Astrocyte (in vitro differentiated cells and primary cell): ENCODE measurements around the gene STRN. TPM values are rescaled to one million over a fixed set of nuclear protein-coding genes. Genes with fewer than 3 reads are reported as not detected.

Source experiments
- DNase-seq: peaks from one replicate; pipeline ENCODE4 v3.0.0-alpha.2; 2010; ENCODE audit warnings: low read depth
- FAIRE-seq: peaks from 2 replicates; lab custom pipeline; 2011; peaks lifted over from hg19 to GRCh38; lab: Jason Lieb, UNC
- H2AFZ ChIP-seq: 2 replicates; pipeline ENCODE4 v1.6.0; 2012; ENCODE audit warnings: low read depth, low read length, inconsistent platforms
- H3K27ac ChIP-seq: 2 replicates; pipeline ENCODE4 v1.5.1; 2011; ENCODE audit warnings: low read depth, low read length, inconsistent platforms
- H3K27me3 ChIP-seq: 2 replicates; pipeline ENCODE4 v1.6.0; 2011; ENCODE audit warnings: low read length, inconsistent platforms; ENCODE audit not compliant: insufficient read depth
- H3K36me3 ChIP-seq: 2 replicates; pipeline ENCODE4 v1.5.1; 2011; ENCODE audit warnings: low read length, inconsistent platforms; ENCODE audit not compliant: insufficient read depth
- H3K4me1 ChIP-seq: 2 replicates; pipeline ENCODE4 v1.5.1; 2011; ENCODE audit warnings: low read length, inconsistent platforms; ENCODE audit not compliant: insufficient read depth
- H3K4me2 ChIP-seq: 2 replicates; pipeline ENCODE4 v1.6.0; 2012; ENCODE audit warnings: low read length, inconsistent platforms
- H3K4me3 ChIP-seq: 2 replicates; pipeline ENCODE4 v1.5.1; 2011; ENCODE audit warnings: low read depth, mild to moderate bottlenecking, low read length, inconsistent platforms; ENCODE audit not compliant: insufficient read depth
- H3K79me2 ChIP-seq: 2 replicates; pipeline ENCODE4 v1.6.0; 2012; ENCODE audit warnings: mild to moderate bottlenecking, low read length, inconsistent platforms; ENCODE audit not compliant: insufficient read depth
- H3K9ac ChIP-seq: 2 replicates; pipeline ENCODE4 v1.6.0; 2012; ENCODE audit warnings: mild to moderate bottlenecking, low read length, inconsistent platforms
- H3K9me3 ChIP-seq: 2 replicates; pipeline ENCODE4 v1.5.1; 2012; ENCODE audit warnings: low read depth, mild to moderate bottlenecking, low read length, inconsistent platforms; ENCODE audit not compliant: insufficient read depth
- H4K20me1 ChIP-seq: 2 replicates; pipeline ENCODE4 v1.6.0; 2012; ENCODE audit warnings: low read length, inconsistent platforms; ENCODE audit not compliant: insufficient read depth
- H3K27ac Mint-ChIP-seq: one replicate; pipeline ENCODE4 v1.8.0; 2021; ENCODE audit warnings: mild to moderate bottlenecking, mixed read lengths; ENCODE audit not compliant: unreplicated experiment
- H3K27me3 Mint-ChIP-seq: one replicate; pipeline ENCODE4 v1.8.0; 2021; ENCODE audit warnings: low read depth, mixed read lengths; ENCODE audit not compliant: unreplicated experiment
- H3K36me3 Mint-ChIP-seq: one replicate; pipeline ENCODE4 v1.8.0; 2021; ENCODE audit warnings: low read depth, mixed read lengths; ENCODE audit not compliant: unreplicated experiment
- H3K4me1 Mint-ChIP-seq: one replicate; pipeline ENCODE4 v1.8.0; 2021; ENCODE audit warnings: low read depth, mixed read lengths; ENCODE audit not compliant: unreplicated experiment
- H3K4me3 Mint-ChIP-seq: one replicate; pipeline ENCODE4 v1.8.0; 2021; ENCODE audit warnings: mild to moderate bottlenecking, moderate library complexity, mixed read lengths; ENCODE audit not compliant: unreplicated experiment
- H3K9me3 Mint-ChIP-seq: one replicate; pipeline ENCODE4 v1.8.0; 2021; ENCODE audit warnings: mild to moderate bottlenecking, mixed read lengths; ENCODE audit not compliant: unreplicated experiment
- CTCF ChIP-seq: IDR thresholded peaks from 2 replicates; pipeline ENCODE4 v1.5.1; 2011; ENCODE audit warnings: low read depth, mild to moderate bottlenecking, inconsistent platforms, low read length, moderate library complexity; ENCODE audit not compliant: insufficient read depth
- EZH2 ChIP-seq: IDR thresholded peaks from 2 replicates; pipeline ENCODE4 v1.6.1; 2012; ENCODE audit warnings: mild to moderate bottlenecking, low read length, inconsistent platforms; ENCODE audit not compliant: insufficient read depth
- total RNA-seq: library from RNA; stranded (reverse); gene quantifications from 2 replicates; pipeline ENCODE4 v1.2.1, GENCODE V29; 2021

The STRN gene
- total RNA-seq, 1 donor from 2014 or later, result 25.6 TPM

DNA sequence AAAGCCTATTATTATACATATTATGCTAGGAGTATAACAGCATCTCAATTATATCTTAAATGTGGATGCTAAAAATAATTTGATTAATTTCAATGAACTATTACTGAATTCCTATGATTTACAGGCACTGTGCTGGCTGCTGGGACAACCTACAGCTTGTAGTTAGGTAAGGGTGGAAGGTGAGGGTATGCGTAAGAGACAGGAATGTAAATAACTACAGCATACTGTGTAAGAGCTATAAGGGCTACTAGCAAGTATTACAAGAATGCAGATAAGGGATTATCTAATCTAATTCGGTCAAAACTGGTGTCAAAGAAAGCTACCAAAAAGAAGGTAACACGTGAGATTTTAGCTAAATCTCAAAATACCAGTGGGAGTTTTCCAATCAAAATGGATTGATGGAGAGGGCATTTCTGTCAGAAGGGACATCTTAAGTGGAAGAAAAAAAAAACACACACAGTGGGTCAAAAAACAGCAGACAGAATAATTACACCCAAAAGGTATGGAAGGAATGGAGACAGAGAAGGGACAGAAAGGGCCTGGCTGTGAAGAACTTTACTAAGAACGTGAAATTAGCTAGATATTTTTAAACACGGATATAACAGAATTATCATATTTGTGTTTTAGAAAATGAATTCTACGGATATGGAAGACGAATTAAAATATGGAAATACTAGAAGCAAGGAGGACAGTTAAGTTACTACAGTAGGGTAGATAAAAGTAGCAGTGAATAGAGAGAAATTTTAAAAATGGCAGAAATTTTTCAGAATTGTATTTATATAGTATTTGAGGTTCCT, 47.1 kb downstream of the STRN start:
- H3K36me3 Mint-ChIP-seq, result peaks cover 3% of the 10 kb centered on the region
- no peaks in the 10 kb centered on the region for H3K9me3 Mint-ChIP-seq
- H3K4me3 Mint-ChIP-seq, result no peak overlapping the region

GRCh38 chr2:36918307-36918706, 48.0 kb downstream of the STRN start:
- Histone ChIP-seq H3K9ac (no peak overlapping the region), H3K36me3 (peaks cover 2% of the 10 kb centered on the region), H3K9me3 (no peaks in the 10 kb centered on the region), H3K27me3 (no peaks in the 10 kb centered on the region), H4K20me1 (peaks cover 5% of the 10 kb centered on the region), H3K79me2 (no peaks in the 10 kb centered on the region), H3K27ac (no peak overlapping the region), H3K4me2 (no peak overlapping the region), H3K4me1 (peaks cover under 1% of the 10 kb centered on the region), H2AFZ (no peak overlapping the region), H3K4me3 (no peak overlapping the region)
- TF ChIP-seq CTCF, result peak; percentile 9
- TF ChIP-seq EZH2, result no peak
- H3K4me3 Mint-ChIP-seq, result no peak overlapping the region
- H3K36me3 Mint-ChIP-seq, result peaks cover 3% of the 10 kb centered on the region
- no peak overlapping the region for H3K27ac Mint-ChIP-seq
- H3K4me1 Mint-ChIP-seq, result peaks cover 10% of the 10 kb centered on the region
- H3K27me3 Mint-ChIP-seq, result no peaks in the 10 kb centered on the region
- DNase-seq (no peak), FAIRE-seq (no peak)
- H3K9me3 Mint-ChIP-seq, result no peaks in the 10 kb centered on the region

More for the DNA sequence above, 47.1 kb downstream of the STRN start:
- H4K20me1 ChIP-seq, result peaks cover 5% of the 10 kb centered on the region
- H3K9me3 ChIP-seq, result no peaks in the 10 kb centered on the region
- H3K27ac Mint-ChIP-seq, result no peak overlapping the region
- DNase-seq, result no peak
- no peaks in the 10 kb centered on the region for H3K4me1 ChIP-seq
- H3K4me2 ChIP-seq, result no peak overlapping the region
- no peaks in the 10 kb centered on the region for H3K79me2 ChIP-seq
- FAIRE-seq, result no peak
- no peak overlapping the region for H2AFZ ChIP-seq
- H3K9ac ChIP-seq, result no peak overlapping the region
- no peak overlapping the region for H3K27ac ChIP-seq
- no peaks in the 10 kb centered on the region for H3K27me3 Mint-ChIP-seq
- peaks cover 10% of the 10 kb centered on the region for H3K4me1 Mint-ChIP-seq
- H3K27me3 ChIP-seq, result no peaks in the 10 kb centered on the region
- TF ChIP-seq CTCF (no peak), EZH2 (no peak)
- H3K4me3 ChIP-seq, result no peak overlapping the region
- H3K36me3 ChIP-seq, result peaks cover 2% of the 10 kb centered on the region

- Mint-ChIP-seq H3K4me3 (no peak overlapping the region), H3K9me3 (no peaks in the 10 kb centered on the region), H3K27ac (no peak overlapping the region), H3K4me1 (no peaks in the 10 kb centered on the region), H3K27me3 (no peaks in the 10 kb centered on the region), H3K36me3 (peaks cover 3% of the 10 kb centered on the region)
- DNase-seq (no peak), FAIRE-seq (no peak)
- Histone ChIP-seq H3K9me3 (no peaks in the 10 kb centered on the region), H3K4me3 (no peak overlapping the region), H3K36me3 (peaks cover 2% of the 10 kb centered on the region), H3K79me2 (no peaks in the 10 kb centered on the region), H3K27me3 (no peaks in the 10 kb centered on the region), H3K27ac (no peak overlapping the region), H2AFZ (no peak overlapping the region), H3K4me2 (no peak overlapping the region), H3K4me1 (peaks cover 11% of the 10 kb centered on the region), H3K9ac (no peak overlapping the region), H4K20me1 (peaks cover 5% of the 10 kb centered on the region)
- no peak for TF ChIP-seq EZH2
- no peak for TF ChIP-seq CTCF
These were observed 50.7 kb downstream of the STRN start for GRCh38 chr2:36915627-36916026.
